ENCODE data around the gene TMEM258.

- no peak for TF ChIP-seq ELF4 (IDR thresholded peaks at IDR 0.05)
- no peak for TF ChIP-seq BHLHE40 (IDR thresholded peaks at IDR 0.05; ENCODE audit: borderline replicate concordance)
- no peak for TF ChIP-seq SP1 (IDR thresholded peaks at IDR 0.05)
- TF ChIP-seq L3MBTL2 (conservative IDR thresholded peaks at IDR 0.05) = no peak
- TF ChIP-seq FOXM1 (IDR thresholded peaks at IDR 0.05; ENCODE audit: borderline replicate concordance) = no peak
- TF ChIP-seq TARDBP (IDR thresholded peaks at IDR 0.05) = no peak
- TF ChIP-seq ARNT (IDR thresholded peaks at IDR 0.05) = no peak
- TF ChIP-seq LEF1 (IDR thresholded peaks at IDR 0.05; ENCODE audit: borderline replicate concordance) = no peak
- no peak for TF ChIP-seq HDGF (IDR thresholded peaks at IDR 0.05; ENCODE audit: borderline replicate concordance)
- TF ChIP-seq, protein P1, sequence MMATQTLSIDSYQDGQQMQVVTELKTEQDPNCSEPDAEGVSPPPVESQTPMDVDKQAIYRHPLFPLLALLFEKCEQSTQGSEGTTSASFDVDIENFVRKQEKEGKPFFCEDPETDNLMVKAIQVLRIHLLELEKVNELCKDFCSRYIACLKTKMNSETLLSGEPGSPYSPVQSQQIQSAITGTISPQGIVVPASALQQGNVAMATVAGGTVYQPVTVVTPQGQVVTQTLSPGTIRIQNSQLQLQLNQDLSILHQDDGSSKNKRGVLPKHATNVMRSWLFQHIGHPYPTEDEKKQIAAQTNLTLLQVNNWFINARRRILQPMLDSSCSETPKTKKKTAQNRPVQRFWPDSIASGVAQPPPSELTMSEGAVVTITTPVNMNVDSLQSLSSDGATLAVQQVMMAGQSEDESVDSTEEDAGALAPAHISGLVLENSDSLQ (IDR thresholded peaks at IDR 0.05) = no peak
- no peak for TF ChIP-seq CTBP1 (IDR thresholded peaks at IDR 0.05; ENCODE audit: borderline replicate concordance)
- TF ChIP-seq FOXK2 (IDR thresholded peaks at IDR 0.05) = no peak
- no peak for TF ChIP-seq SUZ12 (IDR thresholded peaks at IDR 0.05)
- no peak for TF ChIP-seq ZNF384 (IDR thresholded peaks at IDR 0.05)
These were observed 2.2 kb upstream of the TMEM258 start for GRCh38 chr11:61794579-61794978.

All from HEK293T (cell line).